SK-N-SH (cell line): Measurements from ENCODE around the gene ZFHX3.

ENCODE experiments used
- POLR2AphosphoS5 ChIP-seq: IDR thresholded peaks from 2 replicates; pipeline ENCODE4 v1.6.1; 2012; ENCODE audit warnings: low read depth, low read length
- RAD21 ChIP-seq: IDR thresholded peaks from 2 replicates; pipeline ENCODE4 v1.6.1; 2012; ENCODE audit warnings: mild to moderate bottlenecking, low read length
- TCF12 ChIP-seq: IDR thresholded peaks from 2 replicates; pipeline ENCODE4 v1.4.0; 2012
- YY1 ChIP-seq: IDR thresholded peaks from 2 replicates; pipeline ENCODE4 v1.4.0; 2012; ENCODE audit warnings: low read depth, mild to moderate bottlenecking
- TF ChIP-seq, protein P1 (sequence below): IDR thresholded peaks from 2 replicates; pipeline ENCODE4 v1.6.1; 2012; ENCODE audit warnings: mild to moderate bottlenecking, low read depth, low read length, moderate library complexity
- TF ChIP-seq, protein P2 (sequence below): fragments of 200-600 bp; sonication (generic); IDR thresholded peaks from 2 replicates; pipeline ENCODE4 v1.6.1; 2017; ENCODE audit warnings: antibody characterized with exemption, mild to moderate bottlenecking, moderate library complexity
- TF ChIP-seq, protein P3 (sequence below): IDR thresholded peaks from 2 replicates; pipeline ENCODE4 v1.4.0; 2012; ENCODE audit warnings: low read depth, borderline replicate concordance

DNA sequence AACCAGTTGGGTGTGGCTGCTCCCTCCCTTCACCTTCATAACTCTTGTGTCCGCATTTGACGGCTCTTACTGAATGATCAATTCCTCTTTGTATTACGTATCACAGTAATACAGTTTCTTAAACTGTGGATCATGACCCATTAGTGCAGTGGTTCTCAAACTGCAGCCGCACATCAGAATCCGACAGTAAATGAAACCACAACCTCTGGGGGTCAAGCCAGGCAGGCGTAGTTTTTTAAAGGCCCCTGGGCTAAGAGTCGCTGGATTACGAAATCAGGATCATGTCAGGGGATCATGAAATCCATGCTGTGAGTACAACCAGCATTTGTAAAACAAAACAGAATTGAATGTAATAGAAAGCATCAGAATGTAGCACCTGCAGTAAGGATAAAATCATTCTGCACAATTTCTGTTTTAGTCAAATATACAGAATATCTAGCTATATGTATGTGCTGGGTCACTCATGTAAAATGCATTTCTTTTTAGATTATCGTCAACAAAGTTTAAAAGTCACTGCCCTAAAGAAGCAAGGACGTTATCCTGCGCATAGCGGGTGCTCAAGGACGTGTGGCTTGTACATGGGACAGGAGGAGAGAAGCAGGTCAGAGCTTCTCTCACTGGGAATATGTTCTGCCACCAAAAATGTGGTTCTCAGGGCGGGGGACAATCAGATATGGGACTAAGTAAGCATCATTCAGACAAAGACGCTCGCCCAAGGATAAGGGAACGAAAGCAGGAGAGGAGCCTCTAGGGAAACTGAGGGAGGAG, 113.1 kb downstream of the ZFHX3 start:
- TF ChIP-seq, protein P1, sequence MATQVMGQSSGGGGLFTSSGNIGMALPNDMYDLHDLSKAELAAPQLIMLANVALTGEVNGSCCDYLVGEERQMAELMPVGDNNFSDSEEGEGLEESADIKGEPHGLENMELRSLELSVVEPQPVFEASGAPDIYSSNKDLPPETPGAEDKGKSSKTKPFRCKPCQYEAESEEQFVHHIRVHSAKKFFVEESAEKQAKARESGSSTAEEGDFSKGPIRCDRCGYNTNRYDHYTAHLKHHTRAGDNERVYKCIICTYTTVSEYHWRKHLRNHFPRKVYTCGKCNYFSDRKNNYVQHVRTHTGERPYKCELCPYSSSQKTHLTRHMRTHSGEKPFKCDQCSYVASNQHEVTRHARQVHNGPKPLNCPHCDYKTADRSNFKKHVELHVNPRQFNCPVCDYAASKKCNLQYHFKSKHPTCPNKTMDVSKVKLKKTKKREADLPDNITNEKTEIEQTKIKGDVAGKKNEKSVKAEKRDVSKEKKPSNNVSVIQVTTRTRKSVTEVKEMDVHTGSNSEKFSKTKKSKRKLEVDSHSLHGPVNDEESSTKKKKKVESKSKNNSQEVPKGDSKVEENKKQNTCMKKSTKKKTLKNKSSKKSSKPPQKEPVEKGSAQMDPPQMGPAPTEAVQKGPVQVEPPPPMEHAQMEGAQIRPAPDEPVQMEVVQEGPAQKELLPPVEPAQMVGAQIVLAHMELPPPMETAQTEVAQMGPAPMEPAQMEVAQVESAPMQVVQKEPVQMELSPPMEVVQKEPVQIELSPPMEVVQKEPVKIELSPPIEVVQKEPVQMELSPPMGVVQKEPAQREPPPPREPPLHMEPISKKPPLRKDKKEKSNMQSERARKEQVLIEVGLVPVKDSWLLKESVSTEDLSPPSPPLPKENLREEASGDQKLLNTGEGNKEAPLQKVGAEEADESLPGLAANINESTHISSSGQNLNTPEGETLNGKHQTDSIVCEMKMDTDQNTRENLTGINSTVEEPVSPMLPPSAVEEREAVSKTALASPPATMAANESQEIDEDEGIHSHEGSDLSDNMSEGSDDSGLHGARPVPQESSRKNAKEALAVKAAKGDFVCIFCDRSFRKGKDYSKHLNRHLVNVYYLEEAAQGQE: no peak
- TF ChIP-seq TCF12 (no peak), RAD21 (no peak), POLR2AphosphoS5 (no peak), YY1 (no peak)
- TF ChIP-seq, protein P2, sequence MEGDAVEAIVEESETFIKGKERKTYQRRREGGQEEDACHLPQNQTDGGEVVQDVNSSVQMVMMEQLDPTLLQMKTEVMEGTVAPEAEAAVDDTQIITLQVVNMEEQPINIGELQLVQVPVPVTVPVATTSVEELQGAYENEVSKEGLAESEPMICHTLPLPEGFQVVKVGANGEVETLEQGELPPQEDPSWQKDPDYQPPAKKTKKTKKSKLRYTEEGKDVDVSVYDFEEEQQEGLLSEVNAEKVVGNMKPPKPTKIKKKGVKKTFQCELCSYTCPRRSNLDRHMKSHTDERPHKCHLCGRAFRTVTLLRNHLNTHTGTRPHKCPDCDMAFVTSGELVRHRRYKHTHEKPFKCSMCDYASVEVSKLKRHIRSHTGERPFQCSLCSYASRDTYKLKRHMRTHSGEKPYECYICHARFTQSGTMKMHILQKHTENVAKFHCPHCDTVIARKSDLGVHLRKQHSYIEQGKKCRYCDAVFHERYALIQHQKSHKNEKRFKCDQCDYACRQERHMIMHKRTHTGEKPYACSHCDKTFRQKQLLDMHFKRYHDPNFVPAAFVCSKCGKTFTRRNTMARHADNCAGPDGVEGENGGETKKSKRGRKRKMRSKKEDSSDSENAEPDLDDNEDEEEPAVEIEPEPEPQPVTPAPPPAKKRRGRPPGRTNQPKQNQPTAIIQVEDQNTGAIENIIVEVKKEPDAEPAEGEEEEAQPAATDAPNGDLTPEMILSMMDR: no peak
- TF ChIP-seq, protein P3, sequence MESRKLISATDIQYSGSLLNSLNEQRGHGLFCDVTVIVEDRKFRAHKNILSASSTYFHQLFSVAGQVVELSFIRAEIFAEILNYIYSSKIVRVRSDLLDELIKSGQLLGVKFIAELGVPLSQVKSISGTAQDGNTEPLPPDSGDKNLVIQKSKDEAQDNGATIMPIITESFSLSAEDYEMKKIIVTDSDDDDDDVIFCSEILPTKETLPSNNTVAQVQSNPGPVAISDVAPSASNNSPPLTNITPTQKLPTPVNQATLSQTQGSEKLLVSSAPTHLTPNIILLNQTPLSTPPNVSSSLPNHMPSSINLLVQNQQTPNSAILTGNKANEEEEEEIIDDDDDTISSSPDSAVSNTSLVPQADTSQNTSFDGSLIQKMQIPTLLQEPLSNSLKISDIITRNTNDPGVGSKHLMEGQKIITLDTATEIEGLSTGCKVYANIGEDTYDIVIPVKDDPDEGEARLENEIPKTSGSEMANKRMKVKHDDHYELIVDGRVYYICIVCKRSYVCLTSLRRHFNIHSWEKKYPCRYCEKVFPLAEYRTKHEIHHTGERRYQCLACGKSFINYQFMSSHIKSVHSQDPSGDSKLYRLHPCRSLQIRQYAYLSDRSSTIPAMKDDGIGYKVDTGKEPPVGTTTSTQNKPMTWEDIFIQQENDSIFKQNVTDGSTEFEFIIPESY: no peak
